Lower lobe of right lung (tissue), 2 donors: Measurements from ENCODE around the gene FFAR2. TPM values are rescaled to one million over a fixed set of nuclear protein-coding genes. Genes with fewer than 3 reads are reported as not detected.

Experiments used
- ATAC-seq, 2 donors: fragments of 200-7000 bp; cut with Tn5 transposase; one replicate each; pipeline ENCODE4 v1.9.1; 2020 to 2022; ENCODE audit warnings: mild to moderate bottlenecking in 2 of 2, moderate library complexity in 2 of 2
- DNase-seq: peaks from one replicate; pipeline ENCODE4 v3.0.0-alpha.2; 2020
- H3K27ac ChIP-seq: fragments of 200-600 bp; one replicate; pipeline ENCODE4 v1.8.0; 2022
- H3K27me3 ChIP-seq: fragments of 200-600 bp; one replicate; pipeline ENCODE4 v1.8.0; 2022; ENCODE audit warnings: low read depth
- H3K36me3 ChIP-seq: fragments of 200-600 bp; one replicate; pipeline ENCODE4 v1.8.0; 2022; ENCODE audit warnings: mild to moderate bottlenecking
- H3K4me1 ChIP-seq: fragments of 200-600 bp; one replicate; pipeline ENCODE4 v1.8.0; 2022
- H3K4me3 ChIP-seq: fragments of 200-600 bp; one replicate; pipeline ENCODE4 v1.8.0; 2022; ENCODE audit warnings: mild to moderate bottlenecking
- H3K9me3 ChIP-seq: fragments of 200-600 bp; one replicate; pipeline ENCODE4 v1.8.0; 2022
- intact Hi-C: fragments of 100-400 bp; cut with DNase I; formaldehyde crosslinking; loops from one replicate; pipeline ENCODE4 v1.11.0; 2022
- total RNA-seq: library from RNA; stranded (reverse); fragmentation: NEBNext Ultra II Directional; extraction: Animal tissue kit (Norgen Biotek cat#: 25700); gene quantifications from one replicate; pipeline ENCODE4 v1.2.1, GENCODE V29; 2021
- TF ChIP-seq, protein P1 (sequence below): fragments of 200-600 bp; IDR thresholded peaks from one replicate; pipeline ENCODE4 v1.8.0; 2022; ENCODE audit warnings: antibody characterized with exemption, mild to moderate bottlenecking
- donor health status: DM: no; HTN: yes; CAD: no; lungs with severe emphysema.

Gene FFAR2
- total RNA-seq, 1 donor from 2014 or later: 4.7 TPM

DNA sequence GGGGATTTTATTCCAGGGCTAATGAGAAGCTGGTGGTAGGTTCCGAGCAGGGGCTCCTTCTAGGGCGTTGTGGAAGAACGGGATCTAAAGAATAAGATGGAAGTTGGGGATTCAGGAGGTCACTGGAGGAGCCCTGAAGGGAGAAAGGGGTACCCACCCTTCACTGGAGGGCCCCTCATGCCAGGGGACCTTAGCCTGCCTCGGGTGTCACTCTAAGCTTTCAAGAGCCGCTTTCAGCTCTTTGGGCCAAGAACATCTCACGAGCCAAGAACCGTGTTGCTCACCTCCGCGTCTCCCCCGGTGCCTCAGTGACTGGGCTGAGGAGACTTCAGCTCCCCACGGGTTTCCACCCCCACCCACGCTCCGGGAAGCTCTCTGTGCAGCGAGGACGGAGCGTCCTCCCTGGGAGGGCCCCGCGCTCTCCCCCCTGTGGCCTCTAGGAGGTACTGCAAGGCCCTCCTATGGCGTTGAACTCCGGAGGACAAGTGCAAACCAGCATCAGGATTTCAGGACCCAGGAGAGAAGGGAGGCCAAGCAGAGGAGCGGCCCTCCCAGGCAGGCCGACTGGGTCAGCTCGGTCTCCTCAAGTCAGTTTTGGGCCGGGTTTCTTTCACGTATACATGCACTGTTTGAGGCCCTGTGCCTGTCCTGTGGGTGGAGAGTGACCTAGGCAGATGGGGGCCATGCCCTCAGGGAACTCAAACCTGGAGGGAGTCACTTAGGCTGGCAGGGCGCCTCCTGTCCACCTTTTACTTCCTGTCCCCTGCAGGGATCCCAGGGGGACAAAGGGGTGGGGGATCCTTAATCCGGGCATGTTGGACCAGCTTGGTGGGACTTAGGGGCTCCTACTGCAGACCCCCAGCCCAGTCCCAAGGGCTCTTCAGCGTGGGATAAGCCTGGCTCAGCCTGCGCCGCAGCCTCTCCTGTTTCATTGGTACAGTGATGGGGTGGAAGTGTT, 47.3 kb downstream of the FFAR2 start:
- Histone ChIP-seq H3K27ac (no peak overlapping the region), H3K36me3 (no peaks in the 10 kb centered on the region), H3K4me1 (peaks cover 8% of the 10 kb centered on the region), H3K9me3 (no peaks in the 10 kb centered on the region), H3K27me3 (peaks cover 10% of the 10 kb centered on the region), H3K4me3 (no peak overlapping the region)
- intact Hi-C loops: no loop called here
- TF ChIP-seq, protein P1, sequence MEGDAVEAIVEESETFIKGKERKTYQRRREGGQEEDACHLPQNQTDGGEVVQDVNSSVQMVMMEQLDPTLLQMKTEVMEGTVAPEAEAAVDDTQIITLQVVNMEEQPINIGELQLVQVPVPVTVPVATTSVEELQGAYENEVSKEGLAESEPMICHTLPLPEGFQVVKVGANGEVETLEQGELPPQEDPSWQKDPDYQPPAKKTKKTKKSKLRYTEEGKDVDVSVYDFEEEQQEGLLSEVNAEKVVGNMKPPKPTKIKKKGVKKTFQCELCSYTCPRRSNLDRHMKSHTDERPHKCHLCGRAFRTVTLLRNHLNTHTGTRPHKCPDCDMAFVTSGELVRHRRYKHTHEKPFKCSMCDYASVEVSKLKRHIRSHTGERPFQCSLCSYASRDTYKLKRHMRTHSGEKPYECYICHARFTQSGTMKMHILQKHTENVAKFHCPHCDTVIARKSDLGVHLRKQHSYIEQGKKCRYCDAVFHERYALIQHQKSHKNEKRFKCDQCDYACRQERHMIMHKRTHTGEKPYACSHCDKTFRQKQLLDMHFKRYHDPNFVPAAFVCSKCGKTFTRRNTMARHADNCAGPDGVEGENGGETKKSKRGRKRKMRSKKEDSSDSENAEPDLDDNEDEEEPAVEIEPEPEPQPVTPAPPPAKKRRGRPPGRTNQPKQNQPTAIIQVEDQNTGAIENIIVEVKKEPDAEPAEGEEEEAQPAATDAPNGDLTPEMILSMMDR: peak; percentile 99
- DNase-seq: peak; percentile 85
- ATAC-seq: peak; percentile 94 to 96

DNA sequence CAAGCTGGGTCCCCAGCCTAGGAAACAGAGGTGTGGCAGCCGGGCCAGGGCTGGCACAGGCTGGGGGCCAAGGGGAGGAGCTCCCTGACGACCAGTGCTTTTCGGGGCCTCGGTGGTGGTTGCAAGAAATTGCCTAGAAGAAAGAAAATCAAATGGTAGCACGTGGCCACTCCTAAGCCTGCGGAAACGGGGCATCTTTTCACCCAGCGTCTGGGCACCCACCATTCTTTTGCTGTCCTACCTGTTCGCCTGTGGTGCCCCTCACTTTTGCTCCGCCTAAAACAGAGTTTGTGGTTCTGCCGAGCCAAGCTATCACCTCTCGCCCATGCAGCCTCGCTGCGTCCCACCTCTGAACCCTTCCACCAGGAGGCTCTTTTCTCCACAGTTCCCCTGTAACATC, 49.3 kb downstream of the FFAR2 start:
- Histone ChIP-seq H3K9me3 (no peaks in the 10 kb centered on the region), H3K27me3 (peaks cover 7% of the 10 kb centered on the region), H3K36me3 (no peaks in the 10 kb centered on the region), H3K27ac (no peak overlapping the region), H3K4me1 (peaks cover 8% of the 10 kb centered on the region), H3K4me3 (no peak overlapping the region)
- TF ChIP-seq, protein P1: no peak
- DNase-seq (no peak), ATAC-seq (no peak)
- intact Hi-C loops: no loop called here

DNA sequence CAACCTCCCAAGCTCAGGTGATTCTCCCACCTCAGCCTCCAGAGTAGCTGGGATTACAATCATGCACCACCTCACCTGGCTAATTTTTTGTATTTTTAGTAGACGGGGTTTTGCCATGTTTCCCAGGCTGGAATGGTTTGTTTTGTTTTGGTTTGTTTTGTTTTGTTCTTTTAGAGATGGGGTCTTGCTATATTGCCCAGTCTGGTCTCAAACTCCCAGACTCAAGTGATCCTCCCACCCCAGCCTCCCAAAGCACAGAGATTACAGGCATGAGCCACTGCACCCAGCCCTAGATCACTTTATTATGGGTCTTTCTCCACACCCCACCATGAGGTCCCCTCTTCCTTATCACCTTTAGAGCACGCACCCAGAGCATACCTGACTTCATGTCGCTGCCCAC, 50.2 kb downstream of the FFAR2 start:
- intact Hi-C loops: no loop called here
- H3K4me1 ChIP-seq: peaks cover 8% of the 10 kb centered on the region

DNA sequence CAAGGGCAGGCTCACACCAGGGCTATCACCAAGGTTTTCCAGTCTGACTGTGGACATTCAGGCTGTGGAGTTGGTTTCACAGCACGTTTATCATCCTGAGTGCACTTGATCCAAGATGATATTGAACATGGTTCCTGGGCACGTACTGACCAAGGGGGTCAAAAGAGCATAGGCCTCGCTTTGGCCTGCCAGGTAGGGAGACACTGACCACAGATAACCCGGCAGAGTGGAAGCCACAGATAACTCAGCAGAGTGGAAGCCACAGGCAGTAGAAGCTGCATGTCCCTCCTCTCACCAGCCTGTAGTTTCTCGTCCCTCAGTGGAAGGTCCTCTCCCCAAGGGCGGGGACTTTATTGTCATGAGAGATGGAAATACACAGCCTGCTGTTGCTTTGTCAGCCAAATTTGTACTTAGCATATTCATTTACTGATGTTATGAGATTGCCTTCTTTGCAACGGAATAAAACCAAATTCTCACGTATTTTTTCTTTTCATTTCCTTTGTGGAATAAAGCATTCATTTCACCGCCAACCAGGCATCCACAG, 51.0 kb downstream of the FFAR2 start:
- Histone ChIP-seq H3K9me3 (no peaks in the 10 kb centered on the region), H3K4me1 (peaks cover 8% of the 10 kb centered on the region), H3K4me3 (no peak overlapping the region), H3K27me3 (peaks cover 3% of the 10 kb centered on the region), H3K27ac (no peak overlapping the region), H3K36me3 (no peaks in the 10 kb centered on the region)
- intact Hi-C loops: no loop called here
- no peak for DNase-seq
- ATAC-seq: no peak
- TF ChIP-seq, protein P1: no peak

More for the DNA sequence above, 50.2 kb downstream of the FFAR2 start:
- H3K9me3 ChIP-seq: no peaks in the 10 kb centered on the region
- no peaks in the 10 kb centered on the region for H3K36me3 ChIP-seq
- DNase-seq (no peak), ATAC-seq (no peak)
- H3K4me3 ChIP-seq: no peak overlapping the region
- H3K27me3 ChIP-seq: peaks cover 5% of the 10 kb centered on the region
- no peak overlapping the region for H3K27ac ChIP-seq
- TF ChIP-seq, protein P1: no peak

DNA sequence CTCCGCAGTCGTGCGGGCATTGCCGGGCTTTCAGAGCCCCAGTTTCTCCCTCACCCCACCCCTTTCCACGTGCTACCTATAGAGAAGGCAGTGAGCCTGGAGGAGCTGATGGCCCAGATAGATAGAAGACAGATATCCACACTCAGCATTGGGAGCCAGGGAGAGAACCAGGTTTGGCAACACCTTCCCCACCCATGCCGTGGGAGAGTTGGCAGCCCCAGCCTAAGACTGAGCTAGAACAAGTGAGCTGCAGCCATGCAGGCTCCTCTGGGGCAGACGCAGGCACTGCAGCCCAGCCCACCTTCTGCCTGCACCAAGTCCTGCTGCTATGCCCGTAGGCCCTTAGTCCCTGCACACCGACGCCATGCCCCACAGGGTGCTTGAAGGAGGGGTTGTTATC, 52.6 kb downstream of the FFAR2 start:
- intact Hi-C loops: no loop called here
- Histone ChIP-seq H3K4me3 (no peak overlapping the region), H3K27me3 (no peaks in the 10 kb centered on the region), H3K36me3 (no peaks in the 10 kb centered on the region), H3K27ac (no peak overlapping the region), H3K4me1 (peaks cover 2% of the 10 kb centered on the region), H3K9me3 (no peaks in the 10 kb centered on the region)
- ATAC-seq (no peak), DNase-seq (no peak)
- TF ChIP-seq, protein P1: no peak

Other genes with a start within 250 kb of the FFAR2 start
- 0.41 TPM for gene FAM187B, start 219.5 kb upstream of the FFAR2 start, total RNA-seq
- gene LSR, start 199.3 kb upstream of the FFAR2 start, total RNA-seq: 74.1 TPM
- gene USF2, start 179.3 kb upstream of the FFAR2 start, total RNA-seq: 171 TPM
- not detected for gene HAMP, start 165.7 kb upstream of the FFAR2 start, total RNA-seq
- gene MAG, start 156.1 kb upstream of the FFAR2 start, total RNA-seq: not detected
- 19.1 TPM for gene CD22, start 119.1 kb upstream of the FFAR2 start, total RNA-seq
- not detected for gene FFAR1, start 100.4 kb upstream of the FFAR2 start, total RNA-seq
- not detected for gene FFAR3, start 89.8 kb upstream of the FFAR2 start, total RNA-seq
- not detected for gene GPR42, start 77.2 kb upstream of the FFAR2 start, total RNA-seq
- gene KRTDAP, start 42.2 kb downstream of the FFAR2 start, total RNA-seq: 0.89 TPM
- gene DMKN, start 65.4 kb downstream of the FFAR2 start, total RNA-seq: 70.7 TPM
- gene SBSN, start 80.1 kb downstream of the FFAR2 start, total RNA-seq: not detected
- gene GAPDHS, start 85.2 kb downstream of the FFAR2 start, total RNA-seq: not detected
- 81.6 TPM for gene TMEM147, start 97.4 kb downstream of the FFAR2 start, total RNA-seq
- not detected for gene ATP4A, start 115.4 kb downstream of the FFAR2 start, total RNA-seq
- gene PMIS2, start 137.9 kb downstream of the FFAR2 start, total RNA-seq: not detected
- gene HAUS5, start 164.5 kb downstream of the FFAR2 start, total RNA-seq: 9.1 TPM
- gene RBM42, start 180.8 kb downstream of the FFAR2 start, total RNA-seq: 56.1 TPM
- 1.1 TPM for gene ETV2, start 193.5 kb downstream of the FFAR2 start, total RNA-seq
- gene COX6B1, start 200.1 kb downstream of the FFAR2 start, total RNA-seq: 267 TPM
- not detected for gene UPK1A, start 218.3 kb downstream of the FFAR2 start, total RNA-seq